K562 treated with DMSO at 1 percent for 4 hours (cell line): ENCODE measurements around the gene TEAD1. TPM values are rescaled to one million over a fixed set of nuclear protein-coding genes. Genes with fewer than 3 reads are reported as not detected.

Experiments used
- total RNA-seq: library from RNA; unstranded; fragments of 300-600 nt; gene quantifications from 2 replicates; pipeline ENCODE4 v1.2.3, GENCODE V29; 2022; ENCODE audit not compliant: insufficient read depth

Gene TEAD1
- total RNA-seq: 6.8 and 9.2 TPM in 2 replicates

DNA sequence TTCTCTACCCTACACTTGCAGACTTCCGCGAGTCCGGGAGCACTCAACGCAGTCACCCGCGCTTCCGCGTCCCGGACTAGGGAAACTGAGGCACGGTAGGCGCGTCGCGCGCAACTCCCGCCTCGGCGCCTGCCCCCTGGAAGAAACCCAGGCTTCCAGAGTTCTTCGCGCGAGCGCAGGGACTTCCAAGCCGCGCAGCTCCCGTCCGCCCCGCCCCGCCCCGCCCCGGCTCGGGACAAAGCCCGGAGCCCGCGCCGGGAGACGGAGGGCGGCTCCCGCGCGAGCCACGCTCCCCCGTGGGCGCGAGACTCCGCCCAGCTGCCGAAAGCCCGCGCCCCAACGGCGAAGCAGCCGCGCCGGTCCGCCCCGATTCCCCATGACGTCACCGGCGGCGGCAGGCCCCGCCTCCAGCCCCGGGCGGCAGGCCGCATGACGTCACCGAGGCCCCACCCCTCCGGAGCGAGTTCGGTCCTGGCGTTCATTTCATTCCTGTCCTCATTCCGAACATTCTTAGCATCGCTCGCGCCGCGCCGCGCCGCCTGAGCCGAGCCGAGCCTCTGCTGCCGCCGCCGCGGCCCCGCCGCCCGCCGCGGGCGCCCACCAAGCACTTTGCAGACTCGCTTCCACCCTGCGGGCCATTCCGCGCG is at the start of gene TEAD1:
TSS of gene TEAD1 (plus strand) at position 498 of the 647 bp plus-strand sequence.

